GM12878 (cell line): ENCODE measurements around the gene COQ9. TPM values are rescaled to one million over a fixed set of nuclear protein-coding genes. Genes with fewer than 3 reads are reported as not detected.

Experiments used
- ATAC-seq: fragments of 200-7000 bp; cut with Tn5 transposase; 3 replicates; pipeline ENCODE4 v1.9.1; 2020; ENCODE audit warnings: mild to moderate bottlenecking, moderate library complexity
- BruUV-seq: library from RNA; stranded (reverse); fragments of 400-500 nt; replicated peaks from 2 replicates; lab custom pipeline; 2021; lab: Mats Ljungman, UMichigan
- CTCF ChIA-PET: fragments of 300-600 bp; sonication (Branson Sonifier 250); formaldehyde crosslinking; extraction: SDS; loops from one replicate; lab custom pipeline; 2021; ENCODE audit warnings: inconsistent platforms; lab: Yijun Ruan, JAX
- POLR2A ChIA-PET: fragments of 350-600 bp; formaldehyde crosslinking; extraction: SDS; loops from one replicate; lab custom pipeline; 2021; ENCODE audit warnings: inconsistent platforms; lab: Charles Lee
- RAD21 ChIA-PET: fragments of 300-600 bp; sonication (Branson Sonifier 250); formaldehyde crosslinking; loops from one replicate; lab custom pipeline; 2023; ENCODE audit warnings: antibody characterized with exemption; ENCODE audit not compliant: unreplicated experiment; lab: Charles Lee
- SMC1A ChIA-PET: fragments of 300-600 bp; sonication (Branson Sonifier 250); formaldehyde crosslinking; loops from one replicate; lab custom pipeline; 2023; ENCODE audit not compliant: unreplicated experiment, uncharacterized antibody; lab: Charles Lee
- DNase-seq: peaks from one replicate; pipeline ENCODE4 v3.0.0-alpha.2; 2011; ENCODE audit warnings: low read depth, low spot score
- FAIRE-seq: peaks from 3 replicates; lab custom pipeline; 2011; peaks lifted over from hg19 to GRCh38; lab: Jason Lieb, UNC
- H2AFZ ChIP-seq: 2 replicates; pipeline ENCODE4 v1.6.0; 2011; ENCODE audit warnings: low read depth, low read length, control low read depth; ENCODE audit not compliant: control insufficient read depth
- H3K27ac ChIP-seq: 2 replicates; pipeline ENCODE4 v1.5.1; 2011; ENCODE audit warnings: control low read depth; ENCODE audit not compliant: control insufficient read depth, insufficient read depth
- H3K27me3 ChIP-seq, 2 experiments: replicated peaks in 1 of 2; 2 replicates each; pipeline versions ENCODE4 v1.6.0 to v1.6.1; 2011; ENCODE audit warnings: low read length in 1 of 2; ENCODE audit not compliant: control insufficient read depth in 2 of 2, insufficient read depth in 2 of 2
- H3K36me3 ChIP-seq, 2 experiments: 2 replicates each; pipeline ENCODE4 v1.5.1; 2011; ENCODE audit warnings: low read length in 1 of 2; ENCODE audit not compliant: control insufficient read depth in 2 of 2, insufficient read depth in 2 of 2
- H3K4me1 ChIP-seq: 2 replicates; pipeline ENCODE4 v1.6.1; 2011; ENCODE audit warnings: mild to moderate bottlenecking, low read length, moderate library complexity, mixed read lengths; ENCODE audit not compliant: control insufficient read depth, insufficient read depth
- H3K4me2 ChIP-seq: 2 replicates; pipeline ENCODE4 v1.6.0; 2011; ENCODE audit warnings: control low read depth; ENCODE audit not compliant: control insufficient read depth, insufficient read depth
- H3K4me3 ChIP-seq: fragments of 200-600 bp; sonication (generic); 2 replicates; pipeline ENCODE4 v1.5.1; 2016
- H3K79me2 ChIP-seq: 2 replicates; pipeline ENCODE4 v1.6.0; 2011; ENCODE audit warnings: low read length; ENCODE audit not compliant: control insufficient read depth, insufficient read depth
- H3K9ac ChIP-seq: 2 replicates; pipeline ENCODE4 v1.8.0; 2011; ENCODE audit warnings: low read length, control low read depth, mixed read lengths; ENCODE audit not compliant: control insufficient read depth, insufficient read depth
- H3K9me3 ChIP-seq: replicated peaks from 3 replicates; pipeline ENCODE4 v1.5.1; 2011; ENCODE audit warnings: mild to moderate bottlenecking, low read length; ENCODE audit not compliant: control insufficient read depth, insufficient read depth
- H4K20me1 ChIP-seq: 2 replicates; pipeline ENCODE4 v1.6.0; 2011; ENCODE audit not compliant: control insufficient read depth, insufficient read depth
- CHD4 ChIP-seq: fragments of 200-600 bp; sonication (generic); IDR thresholded peaks from 2 replicates; pipeline ENCODE4 v1.6.1; 2016; ENCODE audit warnings: mild to moderate bottlenecking
- EED ChIP-seq: sonication (generic); IDR thresholded peaks from 2 replicates; pipeline ENCODE4 v1.6.1; 2016; ENCODE audit warnings: antibody characterized with exemption, low read depth
- IKZF2 ChIP-seq, 2 experiments: fragments of 450-650 bp; IDR thresholded peaks; 2 replicates each; pipeline ENCODE4 v1.6.1; 2017; ENCODE audit warnings: mild to moderate bottlenecking in 2 of 2, moderate library complexity in 2 of 2
- MXI1 ChIP-seq: fragments of 150-350 bp; IDR thresholded peaks from 2 replicates; pipeline ENCODE4 v1.6.1; 2011; ENCODE audit warnings: low read depth, mild to moderate bottlenecking, inconsistent platforms, low read length, improper control_type of control experiment
- WGBS: methylation state at CpG from one replicate; pipeline ENCODE4 v1.1.6; 2016; ENCODE audit warnings: low lambda C conversion rate; ENCODE audit not compliant: insufficient replicate concordance, insufficient coverage; ENCODE audit errors: missing lambda C conversion rate; 5-methylcytosine and 5-hydroxymethylcytosine counted together
- in situ Hi-C: fragments of 300-500 bp; cut with MboI; formaldehyde crosslinking; loops from 9 replicates; pipeline ENCODE4 v1.14.3; 2018; ENCODE audit warnings: mixed read lengths
- intact Hi-C: fragments of 100-400 bp; cut with micrococcal nuclease; formaldehyde crosslinking; loops from one replicate; pipeline ENCODE4 v1.14.2; 2022; ENCODE audit not compliant: unreplicated experiment
- polyA plus RNA-seq, 11 experiments: library from polyadenylated mRNA; depleted of rRNA in 4 of 11; unstranded in 6 of 11; stranded (reverse) in 5 of 11; fragments of >200 nt; fragmentation: Nextera tagmentation in 4 of 11; fragmentation: Illumina TruSeq in 1 of 11; extraction: Ambion mirVana in 4 of 11; extraction: Trizol in 1 of 11; gene quantifications; 1 replicate in 1 of 11; 2 replicates in 10 of 11; pipeline versions ENCODE4 v1.2.1 to v1.2.3, GENCODE V29; 2011 to 2016; ENCODE audit warnings: inconsistent platforms in 2 of 11, missing spikeins in 2 of 11, low read depth in 1 of 11
- total RNA-seq, 4 experiments: library from RNA; depleted of rRNA in 3 of 4; stranded (reverse); fragments of >200 nt in 3 of 4; fragmentation: Illumina TruSeq in 1 of 4; extraction: Trizol in 1 of 4; gene quantifications; 2 replicates each; pipeline versions ENCODE4 v1.2.1 to v1.2.3, GENCODE V29; 2013 to 2021
- TF ChIP-seq, protein P1 (sequence below): fragments of 450-650 bp; formaldehyde crosslinking; IDR thresholded peaks from 2 replicates; pipeline ENCODE4 v1.4.0; 2020; ENCODE audit warnings: mild to moderate bottlenecking, moderate library complexity
- TF ChIP-seq, protein P2 (sequence below): IDR thresholded peaks from 2 replicates; pipeline ENCODE4 v1.6.1; 2012; ENCODE audit warnings: low read length, inconsistent platforms
- TF ChIP-seq, protein P3 (sequence below): fragments of 450-650 bp; IDR thresholded peaks from 2 replicates; pipeline ENCODE4 v1.6.1; 2016; ENCODE audit warnings: mild to moderate bottlenecking, moderate library complexity, borderline replicate concordance
- TF ChIP-seq, protein P4 (sequence below): fragments of 450-650 bp; IDR thresholded peaks from 2 replicates; pipeline ENCODE4 v1.6.1; 2016; ENCODE audit warnings: mild to moderate bottlenecking

Gene COQ9
- total and polyA plus RNA-seq, 10 of the 15 experiments (the other 5 are each of a cell fraction or from before 2014, with no cell fraction given) = 24.1 to 79.7 (median 50.1) TPM

DNA sequence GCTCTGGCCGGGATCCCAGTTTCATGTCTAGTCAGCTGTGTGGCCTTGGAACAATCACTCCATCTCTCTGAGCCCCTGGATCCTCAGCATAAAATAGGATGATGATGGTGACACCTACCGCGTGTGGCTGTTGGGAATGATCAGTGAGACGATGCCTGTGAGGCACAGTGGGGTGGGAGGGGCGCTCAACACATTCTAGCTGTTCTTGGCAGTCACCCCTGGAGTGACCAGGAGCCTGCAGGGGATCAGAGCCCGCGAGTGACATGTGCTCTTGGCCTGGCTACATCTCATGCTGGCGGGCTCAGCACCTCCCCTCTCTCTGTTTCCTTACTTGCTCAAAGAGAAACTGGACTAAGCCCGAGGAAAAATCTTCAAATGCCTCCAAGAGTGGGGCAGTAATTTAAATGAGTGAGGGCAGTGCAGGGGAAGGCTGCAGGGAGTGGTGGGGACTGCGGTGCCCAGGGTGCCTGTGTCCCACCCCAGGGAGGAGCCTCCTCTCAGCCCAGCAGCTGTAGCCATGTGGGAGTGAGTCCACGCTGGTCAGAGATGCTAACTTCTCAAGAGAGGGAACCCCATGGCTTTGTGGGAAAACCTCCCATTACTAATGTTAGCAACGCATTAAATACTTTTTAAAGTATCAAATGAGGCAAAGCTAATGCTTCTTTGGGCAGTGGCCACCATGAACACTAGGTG, 62.1 kb downstream of the COQ9 start:
- Histone ChIP-seq H2AFZ (no peak overlapping the region), H3K36me3 (peaks cover 0 to 3% of the 10 kb centered on the region in 2 experiments; a peak in 2 of 4 replicates), H4K20me1 (no peaks in the 10 kb centered on the region), H3K4me1 (no peaks in the 10 kb centered on the region), H3K79me2 (no peaks in the 10 kb centered on the region), H3K27me3 (no peaks in the 10 kb centered on the region; a peak in 2 of 4 replicates), H3K4me2 (no peak overlapping the region), H3K4me3 (no peak overlapping the region), H3K27ac (no peak overlapping the region), H3K9ac (no peak overlapping the region), H3K9me3 (no peaks in the 10 kb centered on the region)
- ATAC-seq (no peak), DNase-seq (no peak), FAIRE-seq (no peak)
- in situ Hi-C loops = no loop called here
- intact Hi-C loops = loop anchor here (2.0 kb wide), 1 partner anchor 15 kb away; no protein-coding TSS in a partner anchor
- 39% methylated on average over 12 of the region's 12 CpGs for WGBS
- BruUV-seq = no TSS peak
- ChIA-PET POLR2A (no interaction called here), SMC1A (interaction anchor here (0.7 to 1.5 kb wide), 2 partner anchors 9 to 14 kb away, joined by 3 read pairs; no protein-coding TSS in a partner anchor), RAD21 (no interaction called here), CTCF (interaction anchor here (0.5 to 2.7 kb wide), 5 partner anchors 10 to 93 kb away, joined by 3 to 9 read pairs (median 5); partner anchors contain the start of gene POLR2C)
- TF ChIP-seq MXI1 (no peak), CHD4 (no peak), IKZF2 (IDR thresholded peaks at IDR 0.05) (no peak), EED (no peak)
- TF ChIP-seq, protein P1, sequence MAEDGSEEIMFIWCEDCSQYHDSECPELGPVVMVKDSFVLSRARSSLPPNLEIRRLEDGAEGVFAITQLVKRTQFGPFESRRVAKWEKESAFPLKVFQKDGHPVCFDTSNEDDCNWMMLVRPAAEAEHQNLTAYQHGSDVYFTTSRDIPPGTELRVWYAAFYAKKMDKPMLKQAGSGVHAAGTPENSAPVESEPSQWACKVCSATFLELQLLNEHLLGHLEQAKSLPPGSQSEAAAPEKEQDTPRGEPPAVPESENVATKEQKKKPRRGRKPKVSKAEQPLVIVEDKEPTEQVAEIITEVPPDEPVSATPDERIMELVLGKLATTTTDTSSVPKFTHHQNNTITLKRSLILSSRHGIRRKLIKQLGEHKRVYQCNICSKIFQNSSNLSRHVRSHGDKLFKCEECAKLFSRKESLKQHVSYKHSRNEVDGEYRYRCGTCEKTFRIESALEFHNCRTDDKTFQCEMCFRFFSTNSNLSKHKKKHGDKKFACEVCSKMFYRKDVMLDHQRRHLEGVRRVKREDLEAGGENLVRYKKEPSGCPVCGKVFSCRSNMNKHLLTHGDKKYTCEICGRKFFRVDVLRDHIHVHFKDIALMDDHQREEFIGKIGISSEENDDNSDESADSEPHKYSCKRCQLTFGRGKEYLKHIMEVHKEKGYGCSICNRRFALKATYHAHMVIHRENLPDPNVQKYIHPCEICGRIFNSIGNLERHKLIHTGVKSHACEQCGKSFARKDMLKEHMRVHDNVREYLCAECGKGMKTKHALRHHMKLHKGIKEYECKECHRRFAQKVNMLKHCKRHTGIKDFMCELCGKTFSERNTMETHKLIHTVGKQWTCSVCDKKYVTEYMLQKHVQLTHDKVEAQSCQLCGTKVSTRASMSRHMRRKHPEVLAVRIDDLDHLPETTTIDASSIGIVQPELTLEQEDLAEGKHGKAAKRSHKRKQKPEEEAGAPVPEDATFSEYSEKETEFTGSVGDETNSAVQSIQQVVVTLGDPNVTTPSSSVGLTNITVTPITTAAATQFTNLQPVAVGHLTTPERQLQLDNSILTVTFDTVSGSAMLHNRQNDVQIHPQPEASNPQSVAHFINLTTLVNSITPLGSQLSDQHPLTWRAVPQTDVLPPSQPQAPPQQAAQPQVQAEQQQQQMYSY = no peak
- TF ChIP-seq, protein P2, sequence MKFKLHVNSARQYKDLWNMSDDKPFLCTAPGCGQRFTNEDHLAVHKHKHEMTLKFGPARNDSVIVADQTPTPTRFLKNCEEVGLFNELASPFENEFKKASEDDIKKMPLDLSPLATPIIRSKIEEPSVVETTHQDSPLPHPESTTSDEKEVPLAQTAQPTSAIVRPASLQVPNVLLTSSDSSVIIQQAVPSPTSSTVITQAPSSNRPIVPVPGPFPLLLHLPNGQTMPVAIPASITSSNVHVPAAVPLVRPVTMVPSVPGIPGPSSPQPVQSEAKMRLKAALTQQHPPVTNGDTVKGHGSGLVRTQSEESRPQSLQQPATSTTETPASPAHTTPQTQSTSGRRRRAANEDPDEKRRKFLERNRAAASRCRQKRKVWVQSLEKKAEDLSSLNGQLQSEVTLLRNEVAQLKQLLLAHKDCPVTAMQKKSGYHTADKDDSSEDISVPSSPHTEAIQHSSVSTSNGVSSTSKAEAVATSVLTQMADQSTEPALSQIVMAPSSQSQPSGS = no peak
- TF ChIP-seq, protein P3, sequence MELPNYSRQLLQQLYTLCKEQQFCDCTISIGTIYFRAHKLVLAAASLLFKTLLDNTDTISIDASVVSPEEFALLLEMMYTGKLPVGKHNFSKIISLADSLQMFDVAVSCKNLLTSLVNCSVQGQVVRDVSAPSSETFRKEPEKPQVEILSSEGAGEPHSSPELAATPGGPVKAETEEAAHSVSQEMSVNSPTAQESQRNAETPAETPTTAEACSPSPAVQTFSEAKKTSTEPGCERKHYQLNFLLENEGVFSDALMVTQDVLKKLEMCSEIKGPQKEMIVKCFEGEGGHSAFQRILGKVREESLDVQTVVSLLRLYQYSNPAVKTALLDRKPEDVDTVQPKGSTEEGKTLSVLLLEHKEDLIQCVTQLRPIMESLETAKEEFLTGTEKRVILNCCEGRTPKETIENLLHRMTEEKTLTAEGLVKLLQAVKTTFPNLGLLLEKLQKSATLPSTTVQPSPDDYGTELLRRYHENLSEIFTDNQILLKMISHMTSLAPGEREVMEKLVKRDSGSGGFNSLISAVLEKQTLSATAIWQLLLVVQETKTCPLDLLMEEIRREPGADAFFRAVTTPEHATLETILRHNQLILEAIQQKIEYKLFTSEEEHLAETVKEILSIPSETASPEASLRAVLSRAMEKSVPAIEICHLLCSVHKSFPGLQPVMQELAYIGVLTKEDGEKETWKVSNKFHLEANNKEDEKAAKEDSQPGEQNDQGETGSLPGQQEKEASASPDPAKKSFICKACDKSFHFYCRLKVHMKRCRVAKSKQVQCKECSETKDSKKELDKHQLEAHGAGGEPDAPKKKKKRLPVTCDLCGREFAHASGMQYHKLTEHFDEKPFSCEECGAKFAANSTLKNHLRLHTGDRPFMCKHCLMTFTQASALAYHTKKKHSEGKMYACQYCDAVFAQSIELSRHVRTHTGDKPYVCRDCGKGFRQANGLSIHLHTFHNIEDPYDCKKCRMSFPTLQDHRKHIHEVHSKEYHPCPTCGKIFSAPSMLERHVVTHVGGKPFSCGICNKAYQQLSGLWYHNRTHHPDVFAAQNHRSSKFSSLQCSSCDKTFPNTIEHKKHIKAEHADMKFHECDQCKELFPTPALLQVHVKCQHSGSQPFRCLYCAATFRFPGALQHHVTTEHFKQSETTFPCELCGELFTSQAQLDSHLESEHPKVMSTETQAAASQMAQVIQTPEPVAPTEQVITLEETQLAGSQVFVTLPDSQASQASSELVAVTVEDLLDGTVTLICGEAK = no peak
- TF ChIP-seq, protein P4, sequence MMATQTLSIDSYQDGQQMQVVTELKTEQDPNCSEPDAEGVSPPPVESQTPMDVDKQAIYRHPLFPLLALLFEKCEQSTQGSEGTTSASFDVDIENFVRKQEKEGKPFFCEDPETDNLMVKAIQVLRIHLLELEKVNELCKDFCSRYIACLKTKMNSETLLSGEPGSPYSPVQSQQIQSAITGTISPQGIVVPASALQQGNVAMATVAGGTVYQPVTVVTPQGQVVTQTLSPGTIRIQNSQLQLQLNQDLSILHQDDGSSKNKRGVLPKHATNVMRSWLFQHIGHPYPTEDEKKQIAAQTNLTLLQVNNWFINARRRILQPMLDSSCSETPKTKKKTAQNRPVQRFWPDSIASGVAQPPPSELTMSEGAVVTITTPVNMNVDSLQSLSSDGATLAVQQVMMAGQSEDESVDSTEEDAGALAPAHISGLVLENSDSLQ = no peak
